Neural progenitor cell (in vitro differentiated cells): Measurements from ENCODE around the gene SPOCD1. TPM values are rescaled to one million over a fixed set of nuclear protein-coding genes. Genes with fewer than 3 reads are reported as not detected.

Experiments used
- DNase-seq: peaks from one replicate; pipeline ENCODE4 v3.0.0-alpha.2; 2016; ENCODE audit warnings: low spot score
- H2AFZ ChIP-seq: fragments of 200-600 bp; sonication (generic); replicated peaks from 2 replicates; pipeline ENCODE4 v1.6.1; 2016; ENCODE audit warnings: antibody characterized with exemption
- H3F3A ChIP-seq: fragments of 200-600 bp; sonication (generic); 2 replicates; pipeline ENCODE4 v1.6.1; 2016; ENCODE audit warnings: antibody characterized with exemption, low read depth
- H3K27ac ChIP-seq: fragments of 200-600 bp; sonication (generic); 2 replicates; pipeline ENCODE4 v1.5.1; 2016; ENCODE audit warnings: mild to moderate bottlenecking
- H3K27me3 ChIP-seq: fragments of 200-600 bp; sonication (generic); 2 replicates; pipeline ENCODE4 v1.6.1; 2016; ENCODE audit warnings: mild to moderate bottlenecking, moderate library complexity
- H3K36me3 ChIP-seq: fragments of 200-600 bp; sonication (generic); 2 replicates; pipeline ENCODE4 v1.5.1; 2016
- H3K4me1 ChIP-seq: fragments of 200-600 bp; sonication (generic); 2 replicates; pipeline ENCODE4 v1.6.1; 2016; ENCODE audit warnings: mixed run types
- H3K4me2 ChIP-seq: fragments of 200-600 bp; sonication (generic); 2 replicates; pipeline ENCODE4 v1.6.1; 2016
- H3K4me3 ChIP-seq: fragments of 200-600 bp; sonication (generic); 2 replicates; pipeline ENCODE4 v1.5.1; 2016
- H3K79me2 ChIP-seq: fragments of 200-600 bp; sonication (generic); 2 replicates; pipeline ENCODE4 v1.6.1; 2016; ENCODE audit warnings: low read depth
- H3K9ac ChIP-seq: fragments of 200-600 bp; sonication (generic); 2 replicates; pipeline ENCODE4 v1.6.1; 2016
- H3K9me3 ChIP-seq: fragments of 200-600 bp; sonication (generic); 2 replicates; pipeline ENCODE4 v1.5.1; 2016; ENCODE audit warnings: low read depth
- H4K20me1 ChIP-seq: fragments of 200-600 bp; sonication (generic); 2 replicates; pipeline ENCODE4 v1.6.1; 2016; ENCODE audit warnings: low read depth
- H3K27ac Mint-ChIP-seq: 3 replicates; pipeline ENCODE4 v1.8.0; 2021; ENCODE audit warnings: mixed read lengths
- H3K27me3 Mint-ChIP-seq: 2 replicates; pipeline ENCODE4 v1.8.0; 2022; ENCODE audit warnings: low read depth, mild to moderate bottlenecking, inconsistent platforms, moderate library complexity, mixed read lengths; ENCODE audit not compliant: insufficient read depth
- H3K36me3 Mint-ChIP-seq: 3 replicates; pipeline ENCODE4 v1.8.0; 2021; ENCODE audit warnings: mixed read lengths
- H3K4me1 Mint-ChIP-seq: 3 replicates; pipeline ENCODE4 v1.8.0; 2021; ENCODE audit warnings: mixed read lengths
- H3K4me3 Mint-ChIP-seq: 3 replicates; pipeline ENCODE4 v1.8.0; 2021; ENCODE audit warnings: mild to moderate bottlenecking, moderate library complexity, mixed read lengths
- H3K9me3 Mint-ChIP-seq: 3 replicates; pipeline ENCODE4 v1.8.0; 2020; ENCODE audit warnings: mixed read lengths
- EZH2 ChIP-seq: fragments of 200-600 bp; sonication (generic); IDR thresholded peaks from 2 replicates; pipeline ENCODE4 v1.6.1; 2017; ENCODE audit warnings: antibody characterized with exemption, mild to moderate bottlenecking, moderate library complexity
- EZH2phosphoT487 ChIP-seq: fragments of 200-600 bp; sonication (generic); IDR thresholded peaks from 2 replicates; pipeline ENCODE4 v1.6.1; 2017; ENCODE audit warnings: antibody characterized with exemption
- total RNA-seq: library from RNA; depleted of rRNA; stranded (reverse); fragments of >200 nt; gene quantifications from 2 replicates; pipeline ENCODE4 v1.2.3, GENCODE V29; 2015; ENCODE audit warnings: low replicate concordance
- TF ChIP-seq, protein P1 (sequence below): fragments of 200-600 bp; sonication (generic); IDR thresholded peaks from 2 replicates; pipeline ENCODE4 v1.5.1; 2017; ENCODE audit warnings: antibody characterized with exemption, mild to moderate bottlenecking

Gene SPOCD1
- total RNA-seq, 1 donor from 2014 or later: 1.4 TPM

DNA sequence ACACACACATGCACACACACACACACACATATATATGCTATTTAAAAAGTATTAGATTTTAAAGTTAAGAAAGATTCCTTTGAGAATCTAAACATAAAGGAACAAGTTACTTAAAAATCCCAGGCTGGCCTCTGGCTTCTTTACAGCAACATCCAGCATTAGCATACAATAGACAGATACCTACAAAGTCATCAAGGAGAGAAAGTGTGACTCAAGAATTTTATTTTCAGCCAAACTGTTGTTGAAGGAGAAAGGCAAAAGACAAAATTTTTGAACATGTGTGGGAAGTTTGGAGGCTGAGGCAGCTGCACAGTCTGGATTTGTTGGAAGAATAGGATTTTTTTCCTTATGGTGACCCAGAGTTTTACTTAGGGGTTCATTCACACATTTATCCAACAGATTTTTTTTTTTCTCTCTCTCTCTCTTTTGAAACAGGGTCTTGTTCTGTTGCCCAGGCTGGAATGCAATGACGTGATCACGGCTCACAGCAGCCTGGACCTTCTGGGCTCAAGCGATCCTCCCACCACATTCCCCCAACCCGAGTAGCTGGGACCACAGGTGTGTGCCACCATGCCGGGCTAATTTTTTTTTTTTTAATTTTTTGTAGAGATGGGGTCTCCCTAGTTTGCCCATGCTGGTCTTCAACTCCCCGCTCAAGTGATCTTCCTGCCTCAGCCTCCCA is 24.0 kb upstream of the SPOCD1 start:
- H3K36me3 ChIP-seq: no peaks in the 10 kb centered on the region
- no peak for TF ChIP-seq EZH2
- TF ChIP-seq, protein P1, sequence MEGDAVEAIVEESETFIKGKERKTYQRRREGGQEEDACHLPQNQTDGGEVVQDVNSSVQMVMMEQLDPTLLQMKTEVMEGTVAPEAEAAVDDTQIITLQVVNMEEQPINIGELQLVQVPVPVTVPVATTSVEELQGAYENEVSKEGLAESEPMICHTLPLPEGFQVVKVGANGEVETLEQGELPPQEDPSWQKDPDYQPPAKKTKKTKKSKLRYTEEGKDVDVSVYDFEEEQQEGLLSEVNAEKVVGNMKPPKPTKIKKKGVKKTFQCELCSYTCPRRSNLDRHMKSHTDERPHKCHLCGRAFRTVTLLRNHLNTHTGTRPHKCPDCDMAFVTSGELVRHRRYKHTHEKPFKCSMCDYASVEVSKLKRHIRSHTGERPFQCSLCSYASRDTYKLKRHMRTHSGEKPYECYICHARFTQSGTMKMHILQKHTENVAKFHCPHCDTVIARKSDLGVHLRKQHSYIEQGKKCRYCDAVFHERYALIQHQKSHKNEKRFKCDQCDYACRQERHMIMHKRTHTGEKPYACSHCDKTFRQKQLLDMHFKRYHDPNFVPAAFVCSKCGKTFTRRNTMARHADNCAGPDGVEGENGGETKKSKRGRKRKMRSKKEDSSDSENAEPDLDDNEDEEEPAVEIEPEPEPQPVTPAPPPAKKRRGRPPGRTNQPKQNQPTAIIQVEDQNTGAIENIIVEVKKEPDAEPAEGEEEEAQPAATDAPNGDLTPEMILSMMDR: no peak
- TF ChIP-seq EZH2phosphoT487: no peak
- H3K4me1 ChIP-seq: no peaks in the 10 kb centered on the region
- peaks cover 6% of the 10 kb centered on the region for H3K27me3 Mint-ChIP-seq
- H3K4me3 Mint-ChIP-seq: no peak overlapping the region
- H3K9me3 ChIP-seq: no peaks in the 10 kb centered on the region
- no peaks in the 10 kb centered on the region for H3K27me3 ChIP-seq
- no peak overlapping the region for H3K27ac Mint-ChIP-seq
- no peaks in the 10 kb centered on the region for H3K79me2 ChIP-seq
- H3K4me3 ChIP-seq: no peak overlapping the region
- no peaks in the 10 kb centered on the region for H3K9me3 Mint-ChIP-seq
- H3K9ac ChIP-seq: no peak overlapping the region
- no peak overlapping the region for H2AFZ ChIP-seq
- H3K27ac ChIP-seq: no peak overlapping the region
- H4K20me1 ChIP-seq: no peaks in the 10 kb centered on the region
- no peak for DNase-seq
- H3K4me2 ChIP-seq: no peak overlapping the region
- H3K4me1 Mint-ChIP-seq: no peaks in the 10 kb centered on the region
- H3K36me3 Mint-ChIP-seq: no peaks in the 10 kb centered on the region
- no peaks in the 10 kb centered on the region for H3F3A ChIP-seq

DNA sequence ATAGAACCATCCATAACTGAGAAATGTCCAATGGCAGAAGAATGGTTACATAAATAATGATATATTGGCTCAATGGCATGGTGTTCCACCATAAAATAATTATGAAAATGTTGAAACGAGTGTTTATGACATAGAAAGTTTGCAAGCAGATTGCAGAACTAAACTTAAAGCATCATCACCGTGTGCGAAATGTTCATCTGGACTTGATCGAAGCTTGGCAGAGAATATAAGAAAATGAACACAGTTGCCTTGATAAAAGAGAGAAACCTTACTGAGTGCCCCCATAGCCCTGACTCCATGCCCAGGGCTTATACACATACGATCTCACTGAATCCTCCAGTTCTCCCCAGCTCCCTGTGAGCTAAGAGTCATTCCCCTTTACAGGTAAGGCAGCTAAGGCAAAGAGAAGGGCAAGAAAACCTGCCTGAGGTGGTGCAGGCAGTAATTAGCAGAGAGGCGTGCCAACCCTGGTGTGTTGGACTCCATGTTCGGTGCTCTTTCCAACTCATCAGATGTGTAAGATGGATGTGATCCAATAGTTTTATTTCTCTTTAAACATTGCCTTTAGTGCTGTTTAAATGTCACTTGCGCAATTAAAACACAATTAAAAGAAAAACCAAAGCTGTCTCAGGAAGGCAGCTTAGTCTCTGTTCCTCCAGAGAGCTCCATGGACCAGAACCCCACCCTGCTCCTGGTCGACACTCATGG is 21.8 kb upstream of the SPOCD1 start:
- Mint-ChIP-seq H3K4me1 (no peaks in the 10 kb centered on the region), H3K27me3 (peaks cover 3% of the 10 kb centered on the region), H3K27ac (no peak overlapping the region), H3K9me3 (no peaks in the 10 kb centered on the region), H3K36me3 (no peaks in the 10 kb centered on the region), H3K4me3 (no peak overlapping the region)
- Histone ChIP-seq H3K4me3 (no peak overlapping the region), H3K79me2 (no peaks in the 10 kb centered on the region), H3K27ac (no peak overlapping the region), H2AFZ (no peak overlapping the region), H3K27me3 (no peaks in the 10 kb centered on the region), H3K4me2 (no peak overlapping the region), H3K9ac (no peak overlapping the region), H3K4me1 (no peaks in the 10 kb centered on the region), H3F3A (no peaks in the 10 kb centered on the region), H3K36me3 (no peaks in the 10 kb centered on the region), H4K20me1 (no peaks in the 10 kb centered on the region), H3K9me3 (no peaks in the 10 kb centered on the region)
- TF ChIP-seq, protein P1: no peak
- no peak for TF ChIP-seq EZH2
- no peak for TF ChIP-seq EZH2phosphoT487
- no peak for DNase-seq

DNA sequence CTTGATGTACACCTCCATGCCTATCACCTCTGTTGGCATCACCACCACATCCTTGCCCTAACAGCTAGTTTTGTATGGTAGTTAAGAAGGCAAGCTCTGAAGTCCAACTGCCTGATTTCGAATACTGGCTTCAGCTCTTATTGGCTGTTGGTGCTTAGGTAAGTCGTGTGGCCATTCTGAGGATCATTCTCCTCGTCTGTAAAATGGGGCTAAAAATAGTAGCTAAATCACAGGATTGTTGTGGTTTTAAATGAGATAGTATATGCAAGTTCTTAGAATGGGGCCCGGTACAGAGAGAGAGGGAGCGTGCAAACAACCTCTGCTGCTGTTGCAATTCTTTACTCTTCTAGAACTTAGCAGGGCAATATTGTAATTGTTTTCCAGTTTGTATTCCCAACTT is 20.8 kb upstream of the SPOCD1 start:
- Mint-ChIP-seq H3K27me3 (peaks cover 3% of the 10 kb centered on the region), H3K36me3 (no peaks in the 10 kb centered on the region), H3K4me3 (no peak overlapping the region), H3K4me1 (peaks cover 4% of the 10 kb centered on the region), H3K9me3 (no peaks in the 10 kb centered on the region), H3K27ac (no peak overlapping the region)
- Histone ChIP-seq H3K9ac (no peak overlapping the region), H3K79me2 (no peaks in the 10 kb centered on the region), H4K20me1 (no peaks in the 10 kb centered on the region), H3F3A (no peaks in the 10 kb centered on the region), H3K4me3 (no peak overlapping the region), H3K4me1 (no peaks in the 10 kb centered on the region), H3K36me3 (no peaks in the 10 kb centered on the region), H3K9me3 (no peaks in the 10 kb centered on the region), H3K27me3 (no peaks in the 10 kb centered on the region), H2AFZ (no peak overlapping the region), H3K27ac (no peak overlapping the region), H3K4me2 (no peak overlapping the region)
- no peak for DNase-seq
- TF ChIP-seq, protein P1: no peak
- TF ChIP-seq EZH2phosphoT487: no peak
- TF ChIP-seq EZH2: no peak
